NCI-H2029 treated with DMSO at 0.1 percent for 48 hours (cell line): Measurements from ENCODE around the gene ZNF469.
"Not testable (repeated sequence)": the region's sequence is repeated elsewhere in the genome, so short reads cannot be mapped to it uniquely, and the experiment has no call there.

Experiments used
- DNase-seq: peaks from one replicate; lab custom pipeline; 2025; lab: John Stamatoyannopoulos, UW

Gene ZNF469

GRCh38 chr16:88393034-88393433 lies 10.3 kb downstream of the ZNF469 start:
- DNase-seq: no peak

- DNase-seq: no peak
Observed at GRCh38 chr16:88393571-88393970, 10.8 kb downstream of the ZNF469 start.

GRCh38 chr16:88394426-88394825 lies 11.7 kb downstream of the ZNF469 start:
- no peak for DNase-seq

- no peak for DNase-seq
Observed at GRCh38 chr16:88395669-88396584, 13.2 kb downstream of the ZNF469 start.

- DNase-seq: no peak
Observed at GRCh38 chr16:88398170-88398873, 15.6 kb downstream of the ZNF469 start.

GRCh38 chr16:88398874-88399178 lies 16.1 kb downstream of the ZNF469 start:
- no peak for DNase-seq

GRCh38 chr16:88400186-88400585 lies 17.4 kb downstream of the ZNF469 start:
- no peak for DNase-seq

- no peak for DNase-seq
Observed at GRCh38 chr16:88401604-88402246, 19.0 kb downstream of the ZNF469 start.

- no peak for DNase-seq
Observed at GRCh38 chr16:88402551-88403240, 19.9 kb downstream of the ZNF469 start.

- no peak for DNase-seq
Observed at GRCh38 chr16:88403794-88404581, 21.2 kb downstream of the ZNF469 start.

- DNase-seq: no peak
Observed at GRCh38 chr16:88404769-88405168, 22.0 kb downstream of the ZNF469 start.

- DNase-seq: no peak
Observed at GRCh38 chr16:88405216-88406060, 22.7 kb downstream of the ZNF469 start.

GRCh38 chr16:88406096-88407041 lies 23.6 kb downstream of the ZNF469 start:
- DNase-seq: no peak

- DNase-seq: no peak
Observed at GRCh38 chr16:88407042-88407420, 24.3 kb downstream of the ZNF469 start.

- DNase-seq: no peak
Observed at GRCh38 chr16:88407807-88408206, 25.0 kb downstream of the ZNF469 start.

- DNase-seq: no peak
Observed at GRCh38 chr16:88408561-88409142, 25.9 kb downstream of the ZNF469 start.

GRCh38 chr16:88409296-88410065 lies 26.7 kb downstream of the ZNF469 start:
- DNase-seq: no peak

- DNase-seq: not testable (repeated sequence)
Observed at GRCh38 chr16:88410297-88410968, 27.7 kb downstream of the ZNF469 start.
